UCSD-AML1 (cell line): Measurements from ENCODE around the gene MAD1L1.

Experiments used
- DNase-seq: peaks from one replicate; lab custom pipeline; 2025; ENCODE audit not compliant: unreplicated experiment; lab: John Stamatoyannopoulos, UW

MAD1L1 gene

GRCh38 chr7:2034291-2035201, 198.2 kb downstream of the MAD1L1 start:
- no peak for DNase-seq

GRCh38 chr7:2033586-2034135, 199.1 kb downstream of the MAD1L1 start:
- no peak for DNase-seq

- no peak for DNase-seq
These were observed 199.8 kb downstream of the MAD1L1 start for GRCh38 chr7:2032876-2033407.

GRCh38 chr7:2032030-2032875, 200.5 kb downstream of the MAD1L1 start:
- no peak for DNase-seq

- DNase-seq = no peak
These were observed 201.3 kb downstream of the MAD1L1 start for GRCh38 chr7:2031451-2031845.

- peak; percentile 12 for DNase-seq
These were observed 202.0 kb downstream of the MAD1L1 start for GRCh38 chr7:2030475-2031450.

GRCh38 chr7:2029936-2030335, 202.8 kb downstream of the MAD1L1 start:
- DNase-seq = no peak

GRCh38 chr7:2029211-2029905, 203.4 kb downstream of the MAD1L1 start:
- no peak for DNase-seq

- DNase-seq = no peak
These were observed 204.0 kb downstream of the MAD1L1 start for GRCh38 chr7:2028733-2029132.

- no peak for DNase-seq
These were observed 207.6 kb downstream of the MAD1L1 start for GRCh38 chr7:2025188-2025587.

GRCh38 chr7:2024567-2024918, 208.2 kb downstream of the MAD1L1 start:
- DNase-seq = no peak

- DNase-seq = peak; percentile 19
These were observed 208.7 kb downstream of the MAD1L1 start for GRCh38 chr7:2023877-2024566.

- DNase-seq = no peak
These were observed 210.0 kb downstream of the MAD1L1 start for GRCh38 chr7:2022737-2023250.

- no peak for DNase-seq
These were observed 210.7 kb downstream of the MAD1L1 start for GRCh38 chr7:2022021-2022409.

- DNase-seq = no peak
These were observed 212.8 kb downstream of the MAD1L1 start for GRCh38 chr7:2019711-2020511.

- no peak for DNase-seq
These were observed 213.4 kb downstream of the MAD1L1 start for GRCh38 chr7:2019461-2019710.

GRCh38 chr7:2018569-2019460, 213.9 kb downstream of the MAD1L1 start:
- peak; percentile 47 for DNase-seq
